ENCODE results near the gene IFRD2.

DNA sequence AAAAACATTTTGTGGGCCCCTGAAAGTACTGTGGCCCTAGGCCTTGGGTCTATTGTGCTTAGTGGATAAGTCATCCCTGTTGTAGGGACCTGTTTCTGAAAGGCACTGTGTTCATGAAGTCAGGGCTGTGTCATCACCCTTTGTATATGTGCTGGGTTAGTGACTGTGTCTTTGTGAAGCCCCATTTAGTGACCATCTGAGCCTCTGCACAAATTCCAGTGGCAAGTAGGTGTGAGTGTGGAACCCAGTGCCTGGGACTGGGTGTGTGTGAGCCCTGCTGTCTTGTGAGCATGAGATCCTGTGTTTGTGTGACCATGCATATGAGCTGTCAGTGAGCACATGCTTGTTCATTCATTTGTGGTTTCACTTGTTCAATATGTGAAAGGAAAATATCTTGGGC is 12.4 kb upstream of the IFRD2 start:
- TF ChIP-seq POLR2A (IDR thresholded peaks at IDR 0.05), result no peak
- TF ChIP-seq, protein P1, sequence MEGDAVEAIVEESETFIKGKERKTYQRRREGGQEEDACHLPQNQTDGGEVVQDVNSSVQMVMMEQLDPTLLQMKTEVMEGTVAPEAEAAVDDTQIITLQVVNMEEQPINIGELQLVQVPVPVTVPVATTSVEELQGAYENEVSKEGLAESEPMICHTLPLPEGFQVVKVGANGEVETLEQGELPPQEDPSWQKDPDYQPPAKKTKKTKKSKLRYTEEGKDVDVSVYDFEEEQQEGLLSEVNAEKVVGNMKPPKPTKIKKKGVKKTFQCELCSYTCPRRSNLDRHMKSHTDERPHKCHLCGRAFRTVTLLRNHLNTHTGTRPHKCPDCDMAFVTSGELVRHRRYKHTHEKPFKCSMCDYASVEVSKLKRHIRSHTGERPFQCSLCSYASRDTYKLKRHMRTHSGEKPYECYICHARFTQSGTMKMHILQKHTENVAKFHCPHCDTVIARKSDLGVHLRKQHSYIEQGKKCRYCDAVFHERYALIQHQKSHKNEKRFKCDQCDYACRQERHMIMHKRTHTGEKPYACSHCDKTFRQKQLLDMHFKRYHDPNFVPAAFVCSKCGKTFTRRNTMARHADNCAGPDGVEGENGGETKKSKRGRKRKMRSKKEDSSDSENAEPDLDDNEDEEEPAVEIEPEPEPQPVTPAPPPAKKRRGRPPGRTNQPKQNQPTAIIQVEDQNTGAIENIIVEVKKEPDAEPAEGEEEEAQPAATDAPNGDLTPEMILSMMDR (IDR thresholded peaks at IDR 0.05 in 8 of 11, conservative IDR thresholded peaks at IDR 0.05 in 3 of 11), result no peak

All from spleen (tissue), 7 donors.